H1 (cell line): Measurements from ENCODE around the gene TACR2. TPM values are rescaled to one million over a fixed set of nuclear protein-coding genes. Genes with fewer than 3 reads are reported as not detected.

Source experiments
- CTCF ChIA-PET: fragments of 300-600 bp; sonication (Branson Sonifier 250); formaldehyde crosslinking; loops from one replicate; lab custom pipeline; 2021; ENCODE audit not compliant: partially characterized antibody; lab: Charles Lee
- POLR2A ChIA-PET: fragments of 300-600 bp; sonication (Branson Sonifier 250); formaldehyde crosslinking; loops from one replicate; lab custom pipeline; 2021; ENCODE audit warnings: inconsistent platforms; ENCODE audit not compliant: partially characterized antibody; lab: Charles Lee
- DNase-seq, 2 experiments: peaks; one replicate each; pipeline versions ENCODE4 v3.0.0 to v3.0.0-alpha.2; 2010 to 2022; ENCODE audit warnings: low spot score in 2 of 2, low read depth in 1 of 2, mixed read lengths in 1 of 2
- FAIRE-seq: peaks from 2 replicates; lab custom pipeline; 2011; peaks lifted over from hg19 to GRCh38; lab: Jason Lieb, UNC
- H2AFZ ChIP-seq: 2 replicates; pipeline ENCODE4 v1.8.1; 2012; ENCODE audit warnings: low read length, inconsistent platforms
- H2AK5ac ChIP-seq: 2 replicates; pipeline ENCODE4 v1.6.1; 2013; ENCODE audit warnings: low read depth, low read length
- H2BK120ac ChIP-seq: replicated peaks from 2 replicates; pipeline ENCODE3; 2013; ENCODE audit warnings: low read depth, low read length, inconsistent platforms
- H2BK12ac ChIP-seq: 2 replicates; pipeline ENCODE4 v1.6.1; 2013; ENCODE audit warnings: low read depth, low read length
- H2BK15ac ChIP-seq: 2 replicates; pipeline ENCODE4 v1.6.1; 2013; ENCODE audit warnings: low read length
- H2BK20ac ChIP-seq: 2 replicates; pipeline ENCODE4 v1.6.1; 2013; ENCODE audit warnings: low read length
- H2BK5ac ChIP-seq: 2 replicates; pipeline ENCODE4 v1.6.1; 2013; ENCODE audit warnings: low read depth, low read length
- H3K14ac ChIP-seq: 2 replicates; pipeline ENCODE4 v1.6.1; 2013; ENCODE audit warnings: inconsistent platforms; ENCODE audit not compliant: insufficient read length
- H3K18ac ChIP-seq: 2 replicates; pipeline ENCODE4 v1.6.1; 2013; ENCODE audit warnings: low read length; ENCODE audit errors: extremely low read depth
- H3K23ac ChIP-seq: 2 replicates; pipeline ENCODE4 v1.6.1; 2013; ENCODE audit warnings: inconsistent platforms; ENCODE audit not compliant: insufficient read length
- H3K23me2 ChIP-seq: 2 replicates; pipeline ENCODE4 v1.6.1; 2013; ENCODE audit warnings: low read depth, low read length
- H3K27ac ChIP-seq: 2 replicates; pipeline ENCODE4 v1.6.1; 2011; ENCODE audit warnings: low read depth, low read length, inconsistent platforms
- H3K27me3 ChIP-seq, 4 experiments: replicated peaks in 1 of 4; 1 replicate in 1 of 4; 2 replicates in 3 of 4; pipeline versions ENCODE4 v1.6.1 to v1.8.1; 2011 to 2013; ENCODE audit warnings: low read length in 3 of 4, mild to moderate bottlenecking in 3 of 4, inconsistent platforms in 2 of 4, mixed read lengths in 2 of 4, moderate library complexity in 1 of 4; ENCODE audit not compliant: control insufficient read depth in 3 of 4, insufficient read depth in 3 of 4; ENCODE audit errors: extremely low read depth in 1 of 4
- H3K36me3 ChIP-seq, 4 experiments: 2 replicates each; pipeline versions ENCODE4 v1.6.1 to v1.8.1; 2011 to 2013; ENCODE audit warnings: mild to moderate bottlenecking in 4 of 4, low read length in 3 of 4, moderate library complexity in 2 of 4, control low read depth in 1 of 4, inconsistent platforms in 1 of 4; ENCODE audit not compliant: insufficient read depth in 4 of 4, control insufficient read depth in 2 of 4
- H3K4ac ChIP-seq: replicated peaks from 2 replicates; pipeline ENCODE3; 2013; ENCODE audit warnings: low read length, low read depth, mixed read lengths, inconsistent platforms; ENCODE audit not compliant: insufficient read length
- H3K4me1 ChIP-seq, 4 experiments: replicated peaks in 1 of 4; 1 replicate in 1 of 4; 2 replicates in 3 of 4; pipeline versions ENCODE4 v1.6.1 to v1.8.1; 2011 to 2013; ENCODE audit warnings: low read length in 3 of 4, inconsistent platforms in 2 of 4, mixed read lengths in 1 of 4; ENCODE audit not compliant: insufficient read depth in 4 of 4, control insufficient read depth in 3 of 4
- H3K4me2 ChIP-seq, 2 experiments: 2 replicates each; pipeline versions ENCODE4 v1.6.1 to v1.8.1; 2011 to 2013; ENCODE audit warnings: low read depth in 2 of 2, low read length in 2 of 2, control low read depth in 1 of 2, inconsistent platforms in 1 of 2, mild to moderate bottlenecking in 1 of 2; ENCODE audit not compliant: insufficient read depth in 1 of 2
- H3K4me3 ChIP-seq, 4 experiments: fragments of 200-600, 300-600 bp in 1 of 4; sonication (generic), shearing (Covaris generic), sonication (Bioruptor Twin) in 1 of 4; 2 replicates each; pipeline versions ENCODE4 v1.5.1 to v1.8.1; 2011 to 2016; ENCODE audit warnings: low read length in 4 of 4, low read depth in 3 of 4, control low read depth in 2 of 4, inconsistent platforms in 2 of 4, mild to moderate bottlenecking in 2 of 4, mixed read lengths in 1 of 4, moderate library complexity in 1 of 4; ENCODE audit not compliant: insufficient read depth in 2 of 4; ENCODE audit errors: extremely low read depth in 1 of 4
- H3K56ac ChIP-seq: replicated peaks from 2 replicates; pipeline ENCODE3; 2013; ENCODE audit warnings: low read depth, mild to moderate bottlenecking, mixed read lengths, low read length, inconsistent platforms; ENCODE audit not compliant: insufficient read length
- H3K79me1 ChIP-seq: 2 replicates; pipeline ENCODE4 v1.6.1; 2013; ENCODE audit warnings: low read depth, low read length, control low read depth
- H3K79me2 ChIP-seq, 2 experiments: 2 replicates each; pipeline versions ENCODE4 v1.6.1 to v1.8.1; 2012 to 2013; ENCODE audit warnings: low read length in 2 of 2, mild to moderate bottlenecking in 2 of 2, inconsistent platforms in 1 of 2; ENCODE audit not compliant: insufficient read depth in 2 of 2, control insufficient read depth in 1 of 2
- H3K9ac ChIP-seq, 4 experiments: replicated peaks in 1 of 4; 1 replicate in 1 of 4; 2 replicates in 3 of 4; pipeline versions ENCODE4 v1.6.1 to v1.8.1; 2011 to 2013; ENCODE audit warnings: low read depth in 3 of 4, low read length in 3 of 4, control low read depth in 2 of 4, mild to moderate bottlenecking in 2 of 4, moderate library complexity in 2 of 4, inconsistent platforms in 1 of 4; ENCODE audit errors: extremely low read depth in 1 of 4
- H3K9me3 ChIP-seq, 2 experiments: 2 replicates each; pipeline versions ENCODE4 v1.6.1 to v1.8.1; 2012 to 2013; ENCODE audit warnings: mild to moderate bottlenecking in 2 of 2, moderate library complexity in 2 of 2, control low read depth in 1 of 2, inconsistent platforms in 1 of 2, low read depth in 1 of 2, low read length in 1 of 2, mixed read lengths in 1 of 2; ENCODE audit not compliant: insufficient read depth in 2 of 2
- H4K20me1 ChIP-seq, 2 experiments: replicated peaks in 1 of 2; 2 replicates each; pipeline versions ENCODE3 to v1.8.1; 2011 to 2013; ENCODE audit warnings: inconsistent platforms in 2 of 2, low read length in 2 of 2, mild to moderate bottlenecking in 1 of 2; ENCODE audit not compliant: insufficient read depth in 2 of 2, control insufficient read depth in 1 of 2
- H4K5ac ChIP-seq: 2 replicates; pipeline ENCODE4 v1.6.1; 2013; ENCODE audit warnings: low read length, low read depth, mixed read lengths, inconsistent platforms; ENCODE audit not compliant: insufficient read length
- H4K8ac ChIP-seq: 2 replicates; pipeline ENCODE4 v1.8.0; 2013; ENCODE audit warnings: mild to moderate bottlenecking, moderate library complexity, low read length, inconsistent platforms; ENCODE audit not compliant: insufficient read depth; ENCODE audit errors: extremely low read depth
- H4K91ac ChIP-seq: replicated peaks from 2 replicates; pipeline ENCODE3; 2013; ENCODE audit warnings: low read length, mixed read lengths, inconsistent platforms; ENCODE audit not compliant: insufficient read length
- CTCF ChIP-seq, 3 experiments: IDR thresholded peaks; 1 replicate in 2 of 3; 2 replicates in 1 of 3; pipeline versions ENCODE4 v1.5.1 to v1.6.1; 2011; ENCODE audit warnings: low read length in 3 of 3, mild to moderate bottlenecking in 3 of 3, inconsistent platforms in 2 of 3, low read depth in 1 of 3, moderate library complexity in 1 of 3; ENCODE audit not compliant: insufficient read depth in 1 of 3; ENCODE audit errors: control extremely low read depth in 1 of 3
- SAP30 ChIP-seq: fragments of 300-600 bp; sonication (generic); IDR thresholded peaks from 2 replicates; pipeline ENCODE4 v1.7.1; 2012; ENCODE audit warnings: low read length, moderate library complexity, mild to moderate bottlenecking, inconsistent platforms; ENCODE audit not compliant: insufficient read depth, insufficient replicate concordance
- SP1 ChIP-seq: IDR thresholded peaks from 2 replicates; pipeline ENCODE4 v1.6.1; 2011; ENCODE audit warnings: low read depth, low read length
- WGBS, 2 experiments: shearing (Covaris generic) in 1 of 2; methylation state at CpG; one replicate each; pipeline versions ENCODE4 v1.1.6 to v1.1.7; 2013 to 2015; ENCODE audit warnings: low lambda C conversion rate in 2 of 2, mixed read lengths in 2 of 2, inconsistent platforms in 1 of 2, low coverage in 1 of 2, missing lambda C conversion rate in 1 of 2; ENCODE audit not compliant: insufficient replicate concordance in 2 of 2, insufficient coverage in 1 of 2, insufficient read length in 1 of 2; ENCODE audit errors: extremely low coverage in 1 of 2, missing lambda C conversion rate in 1 of 2; 5-methylcytosine and 5-hydroxymethylcytosine counted together
- polyA plus RNA-seq, 7 experiments: library from polyadenylated mRNA; depleted of rRNA in 3 of 7; stranded (reverse) in 5 of 7; unstranded in 2 of 7; fragments of >200 nt in 5 of 7; fragments of 200-250 nt in 2 of 7; gene quantifications; 1 replicate in 5 of 7; 2 replicates in 1 of 7; 4 replicates in 1 of 7; pipeline versions ENCODE4 v1.2.1 to v1.2.3, GENCODE V29; 2011 to 2013; ENCODE audit warnings: missing spikeins in 2 of 7, mixed read lengths in 2 of 7
- total RNA-seq: library from RNA; stranded (reverse); fragmentation: NEBNext Ultra II Directional; extraction: Animal tissue kit (Norgen Biotek cat#: 25700); gene quantifications from 2 replicates; pipeline ENCODE4 v1.2.1, GENCODE V29; 2021

The TACR2 gene
- total and polyA plus RNA-seq, 2 of the 8 experiments (the other 6 are each of a cell fraction or from before 2014, with no cell fraction given) = 0.06 TPM; not detected in 1

GRCh38 chr10:69372126-69372980 lies 44.4 kb downstream of the TACR2 start:
- H3K14ac ChIP-seq = no peak overlapping the region
- H2BK20ac ChIP-seq = no peak overlapping the region
- no peak overlapping the region for H3K4me3 ChIP-seq
- no peak overlapping the region for H3K9ac ChIP-seq
- H2AK5ac ChIP-seq = no peak overlapping the region
- H3K56ac ChIP-seq = no peak overlapping the region
- H4K8ac ChIP-seq = no peak overlapping the region
- no peak overlapping the region for H2AFZ ChIP-seq
- peaks cover 6% of the 10 kb centered on the region for H3K79me1 ChIP-seq
- no peak overlapping the region for H2BK5ac ChIP-seq
- ChIA-PET CTCF (interaction anchor here (0.9 to 1.4 kb wide), 5 partner anchors 9 to 134 kb away, joined by 3 to 7 read pairs (median 3); no protein-coding TSS in a partner anchor), POLR2A (no interaction called here)
- no peak overlapping the region for H4K91ac ChIP-seq
- no peak overlapping the region for H4K5ac ChIP-seq
- H3K36me3 ChIP-seq = peaks cover 7 to 49% (median 37%) of the 10 kb centered on the region in 4 experiments
- H3K18ac ChIP-seq = no peak overlapping the region
- no peak overlapping the region for H3K27ac ChIP-seq
- no peak overlapping the region for H2BK120ac ChIP-seq
- TF ChIP-seq SAP30 (no peak), SP1 (no peak), CTCF (IDR thresholded peaks at IDR 0.05; ENCODE audit: control extremely low read depth in 1 of 3, insufficient read depth in 1 of 3, low read depth in 1 of 3, low read length in 3 of 3) (no peak)
- H3K23me2 ChIP-seq = no peaks in the 10 kb centered on the region
- DNase-seq (no peak), FAIRE-seq (no peak)
- H3K4me1 ChIP-seq = peaks cover 0 to 15% (median 13%) of the 10 kb centered on the region in 4 experiments; a peak in 6 of 7 replicates
- H2BK15ac ChIP-seq = no peak overlapping the region
- H2BK12ac ChIP-seq = no peak overlapping the region
- no peak overlapping the region for H3K4ac ChIP-seq
- H3K79me2 ChIP-seq = no peaks in the 10 kb centered on the region; a peak in 1 of 4 replicates
- WGBS, 2 experiments = 90% methylated on average over 9 of the region's 9 CpGs; no CpG with 5 or more reads in 1 of the 2 experiments
- H4K20me1 ChIP-seq = peaks cover 0 to under 1% of the 10 kb centered on the region in 2 experiments
- no peak overlapping the region for H3K23ac ChIP-seq
- no peak overlapping the region for H3K4me2 ChIP-seq
- H3K9me3 ChIP-seq = no peaks in the 10 kb centered on the region
- H3K27me3 ChIP-seq = no peaks in the 10 kb centered on the region
